Stimulated activated CD4-positive, alpha-beta T cell treated with anti-CD3 and anti-CD28 coated beads, TNF-alpha, amount 100 ng/mL, for 4 hours (primary cell): Measurements from ENCODE around the gene CTNNA2.

Source experiments
- DNase-seq, 3 experiments: peaks; one replicate each; pipeline ENCODE4 v3.0.0-alpha.2; 2020; ENCODE audit warnings: low read depth in 3 of 3

Gene CTNNA2

DNA sequence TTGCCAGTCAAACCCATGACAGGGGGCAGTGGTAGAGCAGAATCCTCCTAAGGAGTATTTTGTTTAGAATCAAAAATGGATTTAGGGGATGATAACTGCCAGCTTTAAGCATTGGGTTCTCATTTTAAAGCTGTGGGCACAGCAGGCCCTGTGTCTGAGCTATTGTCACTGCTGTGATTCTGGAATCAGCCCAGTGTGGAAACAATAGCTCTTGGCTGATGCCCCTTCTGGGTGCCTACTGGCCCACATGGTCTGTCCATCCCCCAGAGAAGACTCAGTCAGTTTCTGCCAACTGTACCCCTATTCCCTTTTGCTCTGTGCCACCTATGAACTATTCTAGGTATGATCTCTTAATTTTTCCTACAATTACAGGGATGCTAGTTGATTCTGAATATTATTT is 883.4 kb downstream of the CTNNA2 start:
- DNase-seq = no peak

- DNase-seq = no peak
These were observed 890.2 kb downstream of the CTNNA2 start for GRCh38 chr2:80403081-80403480.

GRCh38 chr2:80407377-80407776 is 894.5 kb downstream of the CTNNA2 start:
- no peak for DNase-seq

- no peak for DNase-seq
These were observed 897.5 kb downstream of the CTNNA2 start for GRCh38 chr2:80410346-80410745.

DNA sequence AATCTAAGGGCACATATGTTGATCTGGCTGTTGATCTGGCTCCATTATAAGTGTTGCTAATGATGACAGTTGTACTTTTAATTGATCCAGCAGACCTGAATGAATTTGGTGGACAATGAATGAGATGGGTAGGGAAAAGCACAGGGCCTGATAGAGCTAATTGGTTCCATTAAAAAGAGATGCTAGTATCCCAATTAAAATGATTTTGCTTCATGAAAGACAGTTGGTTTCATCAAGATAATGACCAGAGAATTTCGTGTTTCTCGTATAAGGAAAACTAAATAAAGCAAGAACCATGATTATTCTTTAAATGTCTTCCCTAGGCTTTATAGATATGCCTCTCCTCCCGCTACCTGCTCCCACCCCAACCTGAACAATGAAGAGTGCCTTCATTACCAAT is 900.3 kb downstream of the CTNNA2 start:
- DNase-seq = no peak

- no peak for DNase-seq
These were observed 904.9 kb downstream of the CTNNA2 start for GRCh38 chr2:80417737-80418136.

DNA sequence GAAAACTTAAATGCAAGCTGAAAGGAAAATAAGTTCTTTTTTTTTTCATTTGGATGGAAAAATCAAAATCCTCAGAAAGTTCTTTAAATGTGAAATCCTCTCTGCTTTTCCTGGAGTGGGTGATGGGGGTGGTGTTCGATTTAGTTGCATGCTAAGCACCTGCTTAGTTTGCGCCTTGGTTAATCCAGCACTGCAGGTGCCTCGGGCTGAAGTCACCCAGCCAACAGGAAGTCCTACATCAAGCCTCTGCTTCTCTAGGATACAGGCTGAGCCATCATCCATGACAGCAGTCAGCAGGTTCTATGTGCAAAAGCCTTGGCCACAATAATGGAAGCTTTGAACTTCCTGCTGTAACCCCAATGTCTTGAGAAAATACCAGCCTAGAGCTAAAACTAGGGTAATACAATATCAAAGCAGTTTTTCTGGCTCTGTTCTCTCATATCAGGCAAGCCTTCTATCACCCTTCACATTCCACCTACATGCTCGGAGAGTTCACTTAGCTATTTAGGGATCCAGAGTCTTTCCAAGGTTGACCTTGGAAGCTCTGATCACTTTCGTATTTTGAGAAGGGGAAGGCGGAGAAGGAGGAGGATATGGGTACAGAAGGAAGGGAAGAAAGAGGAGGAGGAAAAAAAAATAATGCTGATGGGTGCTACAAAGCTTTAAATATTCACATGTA is 907.8 kb downstream of the CTNNA2 start:
- no peak for DNase-seq

DNA sequence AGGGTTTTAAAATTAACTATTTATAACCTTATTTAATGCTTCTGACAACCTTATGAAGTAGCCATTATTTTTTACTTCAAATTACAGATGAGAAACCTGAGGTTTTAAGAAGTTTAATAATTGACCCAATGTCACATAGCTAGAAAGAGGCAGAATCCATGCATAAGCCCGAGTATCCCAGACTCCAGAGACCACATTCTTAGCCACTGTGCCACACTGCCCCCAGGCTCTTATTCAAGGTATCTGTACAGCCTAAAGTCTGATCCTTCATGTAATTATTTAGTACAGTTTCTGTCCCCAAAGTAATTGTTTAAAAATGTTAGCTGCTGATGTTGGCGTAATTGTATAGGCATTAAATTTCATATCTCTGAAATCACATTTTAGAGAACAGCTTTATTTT is 916.4 kb downstream of the CTNNA2 start:
- no peak for DNase-seq

DNA sequence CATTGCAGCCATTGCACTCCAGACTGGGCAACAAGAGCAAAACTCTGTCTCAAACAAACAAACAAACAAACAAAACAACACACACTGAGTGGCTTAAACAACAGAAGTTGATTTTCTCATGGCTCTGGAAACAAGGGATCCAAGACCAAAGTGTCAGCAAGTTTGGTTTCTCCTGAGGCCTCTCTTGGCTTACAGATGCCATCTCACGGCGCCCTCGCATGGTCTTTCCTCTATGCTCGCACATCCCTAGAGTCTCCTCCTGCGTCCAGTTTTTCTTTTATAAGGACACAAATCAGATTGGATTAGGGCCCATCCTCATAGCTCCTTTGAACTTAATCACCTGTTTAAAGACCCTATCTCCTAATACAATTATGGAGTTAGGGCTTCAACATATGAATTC is 925.1 kb downstream of the CTNNA2 start:
- DNase-seq = no peak

- DNase-seq = no peak
These were observed 925.8 kb downstream of the CTNNA2 start for GRCh38 chr2:80438686-80439085.

GRCh38 chr2:80454628-80455027 is 941.8 kb downstream of the CTNNA2 start:
- DNase-seq = no peak

DNA sequence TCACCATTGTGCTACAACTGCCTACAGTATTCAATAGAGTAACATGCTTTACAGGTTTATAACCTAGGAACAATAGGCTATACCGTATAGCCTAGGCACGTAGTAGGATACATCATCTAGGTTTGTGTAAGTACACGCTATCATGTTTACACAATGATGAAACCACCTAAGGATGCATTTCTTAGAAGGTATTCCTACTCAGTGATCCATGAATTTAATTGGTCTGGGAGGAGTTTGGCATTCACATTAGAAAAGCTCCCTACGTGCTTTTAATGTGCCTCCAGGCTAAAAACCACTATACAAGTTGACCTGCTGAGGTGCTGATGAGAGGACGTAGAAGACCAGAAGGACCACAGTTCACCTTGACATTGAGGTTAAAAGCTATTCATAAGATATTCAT is 946.2 kb downstream of the CTNNA2 start:
- DNase-seq = no peak

- DNase-seq = no peak
These were observed 948.8 kb downstream of the CTNNA2 start for GRCh38 chr2:80461505-80462197.

DNA sequence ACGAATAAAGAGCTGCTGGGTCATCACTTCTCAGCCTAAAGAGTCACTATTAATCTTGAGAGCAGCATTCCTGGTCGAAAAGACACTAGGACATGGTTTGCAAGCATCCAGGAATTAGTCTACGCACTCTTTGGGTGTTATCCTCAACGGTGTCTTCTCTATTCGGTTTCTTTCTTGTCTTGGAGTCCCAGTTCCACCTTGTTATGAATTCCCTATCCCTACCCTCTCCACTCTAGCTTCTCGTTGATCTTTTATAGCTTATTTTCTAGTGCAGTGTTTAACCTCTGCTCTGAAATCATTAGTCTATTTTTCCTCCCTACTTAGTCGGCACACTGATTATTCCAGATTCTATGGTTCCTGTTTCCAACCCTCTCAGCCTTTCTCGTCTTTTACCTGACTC is 949.8 kb downstream of the CTNNA2 start:
- no peak for DNase-seq

GRCh38 chr2:80464275-80464674 is 951.4 kb downstream of the CTNNA2 start:
- no peak for DNase-seq

GRCh38 chr2:80467262-80467811 is 954.5 kb downstream of the CTNNA2 start:
- no peak for DNase-seq

GRCh38 chr2:80469428-80469827 is 956.6 kb downstream of the CTNNA2 start:
- DNase-seq = no peak

DNA sequence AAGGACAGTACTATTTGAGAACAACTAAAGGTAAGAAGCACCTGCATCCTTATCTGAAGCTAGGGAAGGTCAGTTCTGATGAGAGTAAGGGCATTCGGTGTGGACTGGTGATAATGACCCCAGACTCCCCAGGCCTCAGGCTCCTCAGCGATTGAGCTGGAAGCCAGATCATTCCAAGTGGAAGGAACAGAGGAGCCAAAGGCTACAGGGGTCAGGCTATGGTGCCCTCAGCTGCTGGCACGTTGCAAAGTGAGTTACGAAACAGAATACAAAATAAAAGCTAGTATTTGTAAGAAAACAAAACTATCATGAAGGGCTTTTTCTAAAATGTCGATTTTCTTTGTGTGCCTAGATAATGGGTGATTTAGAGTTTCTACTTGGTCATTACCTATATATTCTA is 960.2 kb downstream of the CTNNA2 start:
- DNase-seq = no peak

DNA sequence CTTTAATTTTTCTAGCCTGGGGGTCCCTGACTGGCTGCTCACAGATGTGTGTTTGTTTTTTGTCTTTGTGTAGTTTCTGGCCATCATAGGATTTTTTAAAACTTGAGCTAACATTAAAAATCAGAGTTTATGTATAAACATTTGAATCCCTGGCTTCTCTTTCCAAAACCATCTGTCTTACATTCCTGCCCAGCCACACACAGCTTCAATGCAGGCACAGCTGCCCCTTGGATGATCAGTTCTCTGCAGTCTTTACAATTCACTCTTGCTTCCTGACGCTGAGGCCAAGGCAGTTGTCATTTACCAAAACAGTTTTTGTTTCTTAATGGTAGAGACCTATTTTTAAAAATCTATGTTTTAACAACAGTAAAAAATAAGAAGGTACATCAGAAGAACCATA is 960.9 kb downstream of the CTNNA2 start:
- DNase-seq = no peak

- no peak for DNase-seq
These were observed 963.1 kb downstream of the CTNNA2 start for GRCh38 chr2:80475970-80476369.

- DNase-seq = no peak
These were observed 963.8 kb downstream of the CTNNA2 start for GRCh38 chr2:80476535-80477117.

- no peak for DNase-seq
These were observed 969.4 kb downstream of the CTNNA2 start for GRCh38 chr2:80482276-80482675.

- DNase-seq = no peak
These were observed 976.9 kb downstream of the CTNNA2 start for GRCh38 chr2:80489717-80490116.
